GM12873 (cell line): ENCODE measurements around the gene HID1.

Source experiments
- TF ChIP-seq, protein P1 (sequence below): IDR thresholded peaks from 2 replicates; pipeline ENCODE4 v1.5.1; 2012; ENCODE audit warnings: low read depth, mild to moderate bottlenecking, moderate library complexity, low read length, control low read depth; ENCODE audit not compliant: insufficient read depth; ENCODE audit errors: missing control alignments

The HID1 gene

DNA sequence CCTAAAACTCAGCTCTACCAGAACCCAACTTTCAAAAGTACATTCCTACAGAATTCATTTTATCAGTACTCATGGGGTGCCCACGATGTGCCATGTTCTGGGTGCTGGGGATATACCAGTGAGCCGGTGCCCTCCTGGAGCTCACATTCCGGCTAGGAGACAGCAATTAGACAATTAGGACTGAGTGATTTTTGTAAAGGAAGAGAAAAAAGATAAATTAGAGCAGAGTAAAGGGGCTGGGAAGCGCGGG is 39.5 kb upstream of the HID1 start:
- TF ChIP-seq, protein P1, sequence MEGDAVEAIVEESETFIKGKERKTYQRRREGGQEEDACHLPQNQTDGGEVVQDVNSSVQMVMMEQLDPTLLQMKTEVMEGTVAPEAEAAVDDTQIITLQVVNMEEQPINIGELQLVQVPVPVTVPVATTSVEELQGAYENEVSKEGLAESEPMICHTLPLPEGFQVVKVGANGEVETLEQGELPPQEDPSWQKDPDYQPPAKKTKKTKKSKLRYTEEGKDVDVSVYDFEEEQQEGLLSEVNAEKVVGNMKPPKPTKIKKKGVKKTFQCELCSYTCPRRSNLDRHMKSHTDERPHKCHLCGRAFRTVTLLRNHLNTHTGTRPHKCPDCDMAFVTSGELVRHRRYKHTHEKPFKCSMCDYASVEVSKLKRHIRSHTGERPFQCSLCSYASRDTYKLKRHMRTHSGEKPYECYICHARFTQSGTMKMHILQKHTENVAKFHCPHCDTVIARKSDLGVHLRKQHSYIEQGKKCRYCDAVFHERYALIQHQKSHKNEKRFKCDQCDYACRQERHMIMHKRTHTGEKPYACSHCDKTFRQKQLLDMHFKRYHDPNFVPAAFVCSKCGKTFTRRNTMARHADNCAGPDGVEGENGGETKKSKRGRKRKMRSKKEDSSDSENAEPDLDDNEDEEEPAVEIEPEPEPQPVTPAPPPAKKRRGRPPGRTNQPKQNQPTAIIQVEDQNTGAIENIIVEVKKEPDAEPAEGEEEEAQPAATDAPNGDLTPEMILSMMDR, result no peak

DNA sequence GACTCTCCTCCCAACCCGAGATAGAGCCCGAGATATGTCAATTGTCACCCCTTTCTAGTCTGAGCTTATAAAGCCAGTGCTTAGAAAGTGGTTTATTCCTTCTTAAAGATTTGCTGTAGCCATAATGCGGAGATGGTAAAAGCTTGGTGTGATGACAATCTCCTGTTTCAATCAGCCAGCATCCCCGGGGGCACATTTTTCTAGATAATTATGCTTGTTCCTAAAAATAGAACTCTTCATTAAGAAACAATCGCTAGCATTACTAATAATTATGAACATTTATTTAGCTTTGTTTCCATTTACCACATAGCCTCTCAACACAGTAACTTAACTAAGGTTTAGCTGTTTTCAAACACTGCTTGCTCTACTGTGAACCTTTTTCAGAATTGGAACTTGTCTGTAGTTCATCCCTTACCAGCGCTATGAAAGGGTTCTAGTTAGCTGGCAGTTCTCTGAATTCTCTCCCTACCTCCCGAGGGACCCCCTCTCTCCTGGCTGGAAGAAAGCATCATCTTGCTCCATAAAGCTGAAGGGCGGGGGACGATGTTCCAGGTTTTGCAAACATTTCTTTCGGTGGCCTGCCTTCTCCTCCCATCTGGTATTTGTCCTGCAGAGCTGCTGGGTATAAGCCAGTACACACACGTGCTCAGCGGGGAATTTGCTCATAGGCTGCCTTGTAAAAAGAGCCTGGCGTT is 39.0 kb upstream of the HID1 start:
- TF ChIP-seq, protein P1, result no peak

DNA sequence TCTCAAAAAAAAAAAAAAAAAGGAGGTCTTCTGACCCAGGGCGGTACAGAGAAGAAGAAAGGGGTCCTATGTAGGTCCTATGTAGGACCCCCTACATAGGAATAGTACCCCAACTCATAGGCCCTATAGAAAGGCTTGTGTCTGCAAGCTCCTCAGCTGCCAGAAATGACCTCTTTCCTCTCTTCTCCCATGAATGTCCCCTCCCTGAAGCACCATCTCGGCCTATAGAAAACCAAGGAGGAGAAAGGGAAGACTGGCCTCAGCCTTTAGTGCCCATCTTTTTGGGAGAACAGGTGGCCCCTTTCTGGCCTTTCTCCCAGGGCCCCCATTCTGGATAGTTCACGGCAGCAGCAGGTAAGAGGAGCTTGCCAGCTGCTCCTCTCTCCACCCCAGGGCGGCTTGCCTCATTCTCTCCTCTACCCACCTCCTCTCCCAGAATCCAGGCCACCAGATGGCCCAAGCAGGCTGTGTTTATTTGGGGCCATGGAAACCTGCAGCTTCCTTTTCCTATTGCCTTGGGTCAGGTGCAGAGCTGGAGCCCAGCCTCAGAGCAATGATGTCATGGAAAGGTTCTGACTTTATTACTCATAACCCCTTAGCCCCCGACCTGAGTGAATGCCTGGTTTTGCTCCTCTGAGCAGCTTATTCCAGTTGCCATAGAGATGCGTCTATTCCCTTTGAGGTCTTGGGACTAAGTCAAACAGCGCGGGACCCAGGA is 38.3 kb upstream of the HID1 start:
- TF ChIP-seq, protein P1, result no peak

DNA sequence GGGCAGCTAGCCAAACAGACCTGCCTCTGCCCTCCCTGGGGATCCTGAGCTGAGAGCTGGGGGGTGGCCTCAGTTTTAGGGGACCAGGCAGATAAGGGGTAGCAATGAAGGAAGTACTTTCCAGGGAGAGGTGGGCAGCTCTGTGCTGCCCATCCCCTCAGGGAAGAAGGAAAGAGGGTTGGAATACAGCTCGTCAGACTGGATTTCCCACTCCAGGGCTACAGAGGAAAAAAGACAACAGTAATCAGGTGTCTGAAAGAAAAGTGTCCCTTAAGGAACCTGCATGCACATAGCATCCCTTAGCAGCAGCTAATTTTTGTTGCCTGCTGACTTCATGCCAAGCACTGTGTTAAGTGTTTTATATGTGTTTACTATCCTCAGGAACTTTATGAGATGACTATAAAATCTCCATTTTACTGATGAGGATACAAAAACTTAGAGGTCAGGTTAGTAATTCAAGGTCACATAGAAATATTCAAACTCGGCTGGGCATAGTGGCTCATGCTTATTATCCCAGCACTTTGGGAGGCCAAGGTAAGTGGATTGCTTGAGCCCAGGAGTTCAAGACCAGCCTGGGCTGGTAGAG is 36.7 kb upstream of the HID1 start:
- TF ChIP-seq, protein P1, result no peak

DNA sequence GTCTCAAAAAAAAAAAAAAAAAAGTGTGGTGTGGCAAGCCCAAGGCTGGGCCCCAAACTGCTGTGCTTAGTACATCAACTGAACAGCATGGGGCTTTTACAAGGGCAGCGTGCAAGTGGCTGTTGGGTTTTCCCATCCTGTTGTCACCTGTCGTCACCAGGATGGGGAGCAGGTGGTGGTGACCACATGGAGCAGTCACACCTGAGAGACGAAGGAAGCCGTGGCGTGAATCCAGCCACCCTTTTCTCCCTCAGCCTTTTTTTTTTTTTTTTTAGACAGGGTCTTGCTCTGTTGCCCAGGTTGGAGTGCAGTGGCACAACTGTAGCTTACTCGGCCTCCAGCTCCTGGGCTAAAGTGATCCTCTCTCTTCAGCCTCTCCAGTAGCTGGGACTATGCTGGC is 35.8 kb upstream of the HID1 start:
- TF ChIP-seq, protein P1, result no peak

DNA sequence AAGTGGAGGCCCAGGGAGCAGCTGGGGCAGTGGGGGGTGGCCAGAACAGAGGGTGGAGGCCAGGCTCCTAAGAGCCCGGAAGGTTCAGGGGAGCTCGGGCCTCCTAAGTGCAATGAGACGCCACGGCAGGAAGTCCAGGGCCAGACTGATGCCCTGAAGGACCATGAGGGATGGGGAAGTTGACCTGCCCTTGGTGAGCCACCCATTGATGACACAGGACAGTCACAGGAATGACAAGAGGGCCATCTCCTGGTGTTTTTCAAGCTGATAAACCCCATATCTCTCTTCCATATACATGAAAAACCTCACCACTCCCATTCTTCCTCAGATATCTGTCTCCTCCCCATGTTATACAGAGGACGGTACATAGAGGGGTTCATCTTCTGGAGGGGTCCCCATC is 34.1 kb upstream of the HID1 start:
- TF ChIP-seq, protein P1, result no peak

DNA sequence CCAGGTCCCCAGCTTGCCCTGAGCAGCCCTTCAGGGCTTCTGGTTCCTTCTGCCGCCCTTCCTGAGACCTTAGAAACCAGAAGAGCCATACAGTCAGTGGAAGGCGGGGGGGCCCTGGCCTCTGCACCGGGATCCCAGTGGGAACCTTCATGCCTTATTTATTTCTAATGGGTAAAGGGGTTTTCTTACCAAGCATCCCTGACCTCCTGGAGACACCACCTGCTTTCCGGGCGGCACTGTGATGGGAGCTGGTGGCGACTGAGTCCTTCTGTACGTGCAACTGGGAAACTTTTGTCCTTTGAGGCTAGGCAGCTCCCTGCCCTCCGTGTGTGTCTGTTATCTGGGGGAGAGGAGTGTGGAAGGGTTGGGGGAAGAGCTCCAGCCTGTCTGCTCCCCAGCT is 32.7 kb upstream of the HID1 start:
- TF ChIP-seq, protein P1, result no peak
